ENCODE measurements around the gene RGS21.
"Not testable (repeated sequence)": the region's sequence is repeated elsewhere in the genome, so short reads cannot be mapped to it uniquely, and the experiment has no call there.

RGS21 gene

DNA sequence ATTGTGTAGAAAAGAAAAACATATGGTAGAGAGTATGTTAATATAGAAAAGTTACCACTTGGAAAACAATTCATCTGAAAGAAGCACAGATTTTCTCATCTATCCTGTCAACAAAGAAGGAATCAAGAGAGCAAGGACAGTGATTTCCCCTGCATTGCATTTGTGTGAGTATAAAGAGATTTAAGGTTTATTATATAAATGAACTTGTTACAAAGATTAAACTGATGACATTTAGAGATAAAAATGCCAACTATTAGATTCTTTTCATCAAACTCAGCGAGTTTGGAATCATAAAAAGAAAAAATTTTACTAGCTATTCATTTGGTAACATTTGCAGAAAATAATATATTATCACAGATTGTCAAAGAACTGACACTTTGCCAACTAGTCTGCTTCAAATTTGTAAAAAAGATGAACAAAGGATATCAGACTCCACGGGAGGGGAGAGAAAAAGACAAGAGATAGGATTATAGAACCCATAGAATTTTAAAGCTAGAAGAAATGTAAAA lies at the start of gene RGS21:
Gene RGS21, plus strand, starts transcription at position 51 of the 509 bp plus-strand sequence. CDS start 26,045 bp downstream, outside the sequence.
- DNase-seq, result no peak

GRCh38 chr1:192268468-192269052 lies 48.2 kb upstream of the RGS21 start:
- no peak for DNase-seq

- DNase-seq, result no peak
Observed at GRCh38 chr1:192270398-192270797, 46.4 kb upstream of the RGS21 start.

- no peak for DNase-seq
Observed at GRCh38 chr1:192272732-192273131, 44.1 kb upstream of the RGS21 start.

DNA sequence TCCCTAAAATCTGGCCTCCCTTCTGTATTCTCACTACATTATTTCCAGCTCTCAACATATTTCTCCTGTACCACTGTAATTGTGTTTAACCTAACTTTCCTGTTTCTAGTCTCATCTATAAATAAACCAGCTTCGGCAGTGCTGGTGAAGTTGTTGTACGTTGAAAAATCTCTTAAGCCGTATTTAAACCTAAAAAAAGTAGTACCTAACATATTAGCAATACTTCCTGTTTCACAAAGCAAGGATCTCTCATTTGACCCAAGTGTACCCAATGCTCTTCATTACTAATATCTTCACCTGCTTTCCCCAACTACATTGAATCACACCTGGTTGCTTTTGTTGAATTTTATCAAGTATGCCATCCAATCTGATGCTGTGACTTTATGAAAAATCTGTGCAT lies 42.2 kb upstream of the RGS21 start:
- no peak for DNase-seq

- DNase-seq, result no peak
Observed at GRCh38 chr1:192277635-192278034, 39.2 kb upstream of the RGS21 start.

- no peak for DNase-seq
Observed at GRCh38 chr1:192284927-192285326, 31.9 kb upstream of the RGS21 start.

DNA sequence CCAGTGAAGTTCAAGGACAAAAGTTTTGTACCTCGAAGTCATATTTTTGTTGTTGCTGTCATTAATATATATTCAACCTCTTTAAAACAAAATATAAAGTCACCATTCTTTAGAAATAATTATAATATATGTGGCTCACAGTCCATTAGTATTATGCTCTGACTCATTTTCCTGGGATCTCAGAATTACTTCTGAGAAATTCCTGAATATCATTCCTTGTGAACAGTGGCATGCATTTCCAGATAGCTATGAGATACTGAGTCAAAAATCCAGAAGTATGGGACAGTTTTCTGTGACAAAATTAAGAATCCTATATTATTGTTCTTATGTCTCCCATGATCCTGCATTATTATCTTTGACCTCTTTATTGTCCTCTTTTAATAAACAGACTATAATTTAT lies 13.8 kb upstream of the RGS21 start:
- no peak for DNase-seq

- not testable (repeated sequence) for DNase-seq
Observed at GRCh38 chr1:192308314-192308713, 8.5 kb upstream of the RGS21 start.

DNA sequence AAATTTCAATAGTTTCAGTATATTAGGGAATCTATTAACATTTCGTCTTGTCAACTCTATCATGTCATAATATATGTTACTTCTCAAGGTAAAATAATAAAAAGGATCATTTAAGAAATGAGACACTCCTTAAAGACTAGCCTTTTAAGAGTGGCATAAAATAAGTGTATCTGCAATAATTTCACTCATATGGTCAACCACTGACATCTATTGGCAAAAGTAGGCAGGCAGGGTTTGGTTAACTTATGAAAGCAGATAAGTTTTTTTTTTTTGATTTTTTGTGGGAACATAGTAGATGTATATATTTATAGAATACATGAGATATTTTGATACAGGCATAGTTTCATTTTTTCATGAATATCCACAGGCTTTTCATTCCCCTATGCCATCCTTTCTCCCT lies 5.5 kb upstream of the RGS21 start:
- no peak for DNase-seq

GRCh38 chr1:192327997-192328396 lies 11.2 kb downstream of the RGS21 start:
- no peak for DNase-seq

GRCh38 chr1:192342842-192343241 lies 26.1 kb downstream of the RGS21 start:
- no peak for DNase-seq

DNA sequence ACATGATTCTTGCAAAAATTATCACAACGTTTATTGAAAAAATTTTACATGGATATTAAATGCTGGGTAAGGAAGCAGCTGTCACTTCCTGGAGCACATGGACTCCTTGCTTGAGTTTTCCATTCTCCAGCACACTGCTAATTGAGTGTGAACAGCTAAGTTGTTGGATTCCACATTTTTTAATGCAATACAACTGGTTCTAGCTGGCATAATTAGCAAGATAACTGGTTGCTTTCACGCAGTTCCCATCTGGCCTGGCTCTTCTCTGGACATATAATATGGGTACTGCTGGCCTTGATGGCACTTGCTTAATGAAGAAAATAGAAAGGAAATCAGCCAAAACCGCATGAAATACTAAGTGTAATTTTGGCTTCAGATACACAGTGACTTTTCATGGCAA lies 26.6 kb downstream of the RGS21 start:
- DNase-seq, result peak; percentile 27

DNA sequence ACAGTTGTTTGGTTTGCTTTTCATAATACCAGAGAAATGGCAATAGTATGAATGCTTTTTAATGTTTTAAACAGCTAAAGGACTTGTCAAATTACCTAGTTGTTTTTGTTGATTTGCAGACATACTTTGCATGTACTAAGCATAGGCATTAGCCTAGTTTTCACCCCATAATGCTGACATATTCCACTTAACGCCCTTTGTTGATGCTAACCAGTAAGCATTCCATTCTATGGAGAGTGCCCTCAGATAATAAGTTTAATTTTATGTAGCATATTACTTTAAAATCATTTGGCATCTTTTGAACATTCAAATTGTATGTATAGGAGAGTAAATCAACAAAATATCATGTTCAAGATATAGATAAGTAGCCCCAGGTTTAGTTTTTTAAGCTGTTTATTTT lies 32.5 kb downstream of the RGS21 start:
- DNase-seq, result no peak

- peak; percentile 19 for DNase-seq
Observed at GRCh38 chr1:192350356-192350755, 33.6 kb downstream of the RGS21 start.

DNA sequence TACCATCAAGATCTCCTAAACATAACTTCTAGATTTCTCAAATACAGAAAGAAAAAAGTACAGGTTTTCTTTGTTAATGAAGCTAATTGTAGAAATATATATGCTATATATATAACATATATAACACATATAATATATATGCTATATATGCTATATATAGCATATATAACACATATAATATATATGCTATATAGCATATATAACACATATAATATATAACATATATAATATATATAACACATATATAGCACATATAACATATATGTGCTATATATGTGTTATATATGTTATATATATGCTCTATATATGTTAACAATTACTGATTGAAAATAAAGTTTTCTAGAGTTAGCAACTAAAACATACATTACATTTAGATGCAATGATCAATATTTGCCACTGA lies 34.8 kb downstream of the RGS21 start:
- DNase-seq, result no peak

- no peak for DNase-seq
Observed at GRCh38 chr1:192357924-192358323, 41.1 kb downstream of the RGS21 start.

DNA sequence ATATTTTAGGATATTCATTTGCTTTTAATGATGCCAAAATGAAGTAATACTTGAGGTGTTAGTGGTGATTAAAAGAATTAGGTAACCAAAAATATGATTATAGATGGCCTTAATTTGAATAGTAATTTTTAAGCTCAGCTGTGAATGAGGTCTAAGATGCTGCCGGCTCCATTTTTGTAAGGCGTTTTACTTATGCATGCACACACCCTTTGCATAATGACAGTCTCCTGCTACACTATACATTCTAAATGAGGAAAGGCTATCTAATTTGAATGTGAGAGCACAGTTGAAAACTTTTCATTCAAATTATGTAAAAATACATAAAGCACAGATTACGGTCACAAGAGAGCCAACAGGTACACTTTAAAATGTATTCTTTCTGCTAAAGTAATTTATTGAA lies 41.6 kb downstream of the RGS21 start:
- no peak for DNase-seq

DNA sequence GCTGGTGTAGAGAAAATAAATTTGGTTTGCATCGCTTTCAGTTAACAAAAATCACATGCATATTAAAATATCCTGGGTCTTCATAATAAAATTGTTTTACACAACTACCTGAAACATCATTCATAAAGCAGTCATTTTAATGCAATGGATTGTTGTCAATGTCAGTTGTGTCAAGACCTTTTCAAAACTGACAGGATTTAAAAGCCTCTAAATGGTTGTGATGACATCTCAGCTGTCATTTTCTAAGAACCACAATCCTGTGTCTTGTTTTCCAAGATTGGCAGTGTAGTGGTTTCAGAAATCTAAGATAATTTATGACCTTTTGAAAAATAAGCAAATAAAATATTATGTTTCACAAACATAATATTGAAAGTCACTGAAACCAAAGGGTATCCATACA lies 42.0 kb downstream of the RGS21 start:
- DNase-seq, result no peak

GRCh38 chr1:192363177-192363576 lies 46.4 kb downstream of the RGS21 start:
- DNase-seq, result no peak

DNA sequence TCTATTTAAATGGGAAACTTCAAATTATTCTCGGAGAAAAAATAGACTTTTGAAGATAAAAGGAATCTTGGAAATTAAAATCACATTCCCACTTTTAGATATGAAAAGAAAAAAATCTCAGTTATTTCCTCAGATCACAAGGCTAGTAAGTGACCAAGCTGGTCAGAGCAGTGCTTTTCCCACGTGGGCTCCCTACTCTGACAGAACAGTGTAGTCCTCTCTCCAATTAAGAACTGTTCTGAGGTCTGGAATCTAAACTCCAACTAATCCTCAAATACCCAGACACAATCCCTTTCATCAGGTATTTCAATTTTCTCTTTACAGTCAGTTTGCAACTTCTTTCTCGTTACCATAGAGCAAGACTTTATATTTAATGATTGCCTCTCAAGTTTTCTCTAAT lies 50.6 kb downstream of the RGS21 start:
- no peak for DNase-seq

DNA sequence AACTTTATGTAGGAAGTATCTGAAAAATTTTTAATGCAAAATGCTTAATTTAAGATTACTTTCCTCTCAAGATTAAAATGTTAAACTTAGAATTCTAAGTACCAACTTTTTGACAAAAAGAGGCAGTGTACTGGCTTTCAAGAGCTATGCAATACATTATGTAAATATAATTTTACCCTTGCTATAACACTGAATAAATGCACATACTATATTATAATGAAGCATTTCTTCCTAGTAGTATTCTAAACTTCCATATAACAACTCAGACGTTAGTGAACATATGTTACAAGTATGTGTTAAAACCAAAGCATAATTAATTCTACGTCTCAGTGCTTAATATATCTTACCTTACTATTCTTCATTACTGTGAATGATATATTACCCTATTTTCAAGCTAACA lies 58.5 kb downstream of the RGS21 start:
- no peak for DNase-seq

- no peak for DNase-seq
Observed at GRCh38 chr1:192376374-192376773, 59.6 kb downstream of the RGS21 start.

- DNase-seq, result no peak
Observed at GRCh38 chr1:192378276-192378675, 61.5 kb downstream of the RGS21 start.

- DNase-seq, result no peak
Observed at GRCh38 chr1:192378878-192379277, 62.1 kb downstream of the RGS21 start.
